Stimulated activated CD8-positive, alpha-beta memory T cell treated with anti-CD3 and anti-CD28 coated beads, Interleukin-15, amount 100 ng/mL, for 48 hours (primary cell): ENCODE data around the gene MFRP.

ENCODE experiments used
- DNase-seq, 2 donors: peaks; one replicate each; pipeline ENCODE4 v3.0.0-alpha.2; 2020; ENCODE audit warnings: low read depth in 2 of 2

The MFRP gene

GRCh38 chr11:119295178-119295577 lies 51.3 kb downstream of the MFRP start:
- no peak for DNase-seq

GRCh38 chr11:119293461-119293860 lies 53.0 kb downstream of the MFRP start:
- no peak for DNase-seq

- DNase-seq: no peak
Observed at GRCh38 chr11:119290894-119291497, 55.5 kb downstream of the MFRP start.
